ENCODE results near the gene HMBS.

Gene HMBS

DNA sequence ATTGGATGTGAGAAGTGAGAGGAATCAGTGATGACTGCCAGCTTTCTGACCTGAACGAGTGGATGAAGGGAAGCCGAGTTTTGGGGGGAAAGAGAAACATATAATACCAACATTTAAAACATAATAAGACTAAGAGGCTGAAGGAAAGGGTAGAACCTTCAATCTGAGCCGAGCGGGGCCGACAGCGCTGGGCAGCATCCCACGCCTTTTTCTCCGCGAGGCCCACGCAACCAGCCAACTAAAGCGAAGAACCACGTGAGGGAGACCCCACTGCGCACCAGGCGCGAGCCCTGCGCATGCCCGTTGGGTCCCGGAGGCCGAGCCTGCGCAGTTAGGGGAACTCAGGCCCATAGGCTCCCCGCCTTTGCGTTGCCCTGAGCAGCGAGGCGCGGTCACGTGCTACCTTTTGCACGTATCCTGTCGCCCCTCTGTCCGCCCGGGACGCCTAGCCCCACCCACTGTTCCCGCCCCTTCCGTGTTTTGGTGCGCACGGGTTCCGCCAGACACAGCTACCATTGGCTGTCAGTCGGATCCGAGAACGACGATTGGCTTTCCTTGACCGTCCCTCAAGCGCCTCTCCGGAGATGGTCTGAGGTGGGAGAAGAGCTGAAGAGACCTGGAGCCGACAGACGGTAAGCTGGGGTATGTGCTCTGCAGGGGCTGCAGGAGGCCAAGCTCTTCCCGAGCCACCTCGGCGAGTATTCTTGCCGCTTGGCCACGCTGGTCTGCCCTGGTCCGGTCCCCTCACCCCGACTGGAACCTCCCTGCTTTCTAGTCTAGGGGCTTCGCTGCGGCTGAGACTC is 36.5 kb downstream of the HMBS start, which contains the start of gene HINFP:
Gene HINFP (plus strand): TSS at position 573 of the 803 bp plus-strand sequence. CDS start 5,365 bp downstream, outside the sequence.
- H3K27ac ChIP-seq (ENCODE audit: low read length) = peak within 1 kb of the TSS; percentile 54; the same call in 1 of the 2 replicates
- H3K9me2 ChIP-seq (replicated peaks; ENCODE audit: insufficient read depth, low read length) = no peaks in the 10 kb centered on the region
- no peak for TF ChIP-seq EZH2 (optimal IDR thresholded peaks at IDR 0.05; ENCODE audit: low read depth, low read length)
- TF ChIP-seq, protein P1, sequence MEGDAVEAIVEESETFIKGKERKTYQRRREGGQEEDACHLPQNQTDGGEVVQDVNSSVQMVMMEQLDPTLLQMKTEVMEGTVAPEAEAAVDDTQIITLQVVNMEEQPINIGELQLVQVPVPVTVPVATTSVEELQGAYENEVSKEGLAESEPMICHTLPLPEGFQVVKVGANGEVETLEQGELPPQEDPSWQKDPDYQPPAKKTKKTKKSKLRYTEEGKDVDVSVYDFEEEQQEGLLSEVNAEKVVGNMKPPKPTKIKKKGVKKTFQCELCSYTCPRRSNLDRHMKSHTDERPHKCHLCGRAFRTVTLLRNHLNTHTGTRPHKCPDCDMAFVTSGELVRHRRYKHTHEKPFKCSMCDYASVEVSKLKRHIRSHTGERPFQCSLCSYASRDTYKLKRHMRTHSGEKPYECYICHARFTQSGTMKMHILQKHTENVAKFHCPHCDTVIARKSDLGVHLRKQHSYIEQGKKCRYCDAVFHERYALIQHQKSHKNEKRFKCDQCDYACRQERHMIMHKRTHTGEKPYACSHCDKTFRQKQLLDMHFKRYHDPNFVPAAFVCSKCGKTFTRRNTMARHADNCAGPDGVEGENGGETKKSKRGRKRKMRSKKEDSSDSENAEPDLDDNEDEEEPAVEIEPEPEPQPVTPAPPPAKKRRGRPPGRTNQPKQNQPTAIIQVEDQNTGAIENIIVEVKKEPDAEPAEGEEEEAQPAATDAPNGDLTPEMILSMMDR (IDR thresholded peaks at IDR 0.05; ENCODE audit: low read length) = no peak
- H3K27me3 ChIP-seq (replicated peaks; ENCODE audit: insufficient read depth, low read length) = no peaks in the 10 kb centered on the region
- H3F3A ChIP-seq (ENCODE audit: insufficient read depth, low read length) = peaks cover 16% of the 10 kb centered on the region
- peak within 1 kb of the TSS; percentile 93 for H3K4me3 ChIP-seq (ENCODE audit: low read length)
- H2AFZ ChIP-seq (ENCODE audit: low read length) = peak within 1 kb of the TSS; percentile 82
- peaks cover 37% of the 10 kb centered on the region for H3K79me2 ChIP-seq (ENCODE audit: low read length)
- H3K4me2 ChIP-seq (ENCODE audit: low read depth, low read length) = peak within 1 kb of the TSS; percentile 96
- H4K20me1 ChIP-seq (ENCODE audit: insufficient read depth, low read length) = no peaks in the 10 kb centered on the region
- peak; percentile 99 for DNase-seq
- H3K4me1 ChIP-seq (ENCODE audit: low read length) = peaks cover 11% of the 10 kb centered on the region; the same call in 1 of the 2 replicates
- peak within 1 kb of the TSS; percentile 72 for H3K9ac ChIP-seq (ENCODE audit: low read length)
- H3K9me3 ChIP-seq (replicated peaks; ENCODE audit: insufficient read depth, low read length) = no peaks in the 10 kb centered on the region
- H3K36me3 ChIP-seq (replicated peaks; ENCODE audit: insufficient read depth, low read length) = peaks cover 5% of the 10 kb centered on the region; the same call in 1 of the 2 replicates

DNA sequence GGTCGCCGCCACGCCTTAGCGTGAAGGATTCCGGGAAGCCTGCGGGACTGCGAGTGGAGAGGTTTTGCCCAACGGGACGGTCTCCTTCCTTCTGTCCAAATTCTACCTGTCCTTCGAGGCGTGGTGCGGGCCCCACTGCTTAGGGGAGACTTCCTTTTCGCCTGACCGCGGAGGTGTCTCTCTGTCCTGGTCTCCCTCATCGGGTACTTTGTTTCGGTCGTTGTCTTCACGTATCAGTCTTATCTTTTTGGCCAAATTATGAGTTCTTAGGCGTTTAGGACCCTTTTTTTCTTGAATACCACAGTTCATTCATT is 37.1 kb downstream of the HMBS start:
- Histone ChIP-seq H3K9me3 (replicated peaks; ENCODE audit: insufficient read depth, low read length) (no peaks in the 10 kb centered on the region), H4K20me1 (ENCODE audit: insufficient read depth, low read length) (no peaks in the 10 kb centered on the region), H3K79me2 (ENCODE audit: low read length) (peaks cover 37% of the 10 kb centered on the region), H3K27ac (ENCODE audit: low read length) (peak overlapping the region; percentile 54; the same call in 1 of the 2 replicates), H3K36me3 (replicated peaks; ENCODE audit: insufficient read depth, low read length) (peaks cover 5% of the 10 kb centered on the region; the same call in 1 of the 2 replicates), H3F3A (ENCODE audit: insufficient read depth, low read length) (peaks cover 16% of the 10 kb centered on the region), H3K27me3 (replicated peaks; ENCODE audit: insufficient read depth, low read length) (no peaks in the 10 kb centered on the region), H3K4me2 (ENCODE audit: low read depth, low read length) (peak overlapping the region; percentile 92), H3K4me3 (ENCODE audit: low read length) (peak overlapping the region; percentile 93), H2AFZ (ENCODE audit: low read length) (peak overlapping the region; percentile 75), H3K4me1 (ENCODE audit: low read length) (peaks cover 11% of the 10 kb centered on the region; the same call in 1 of the 2 replicates), H3K9me2 (replicated peaks; ENCODE audit: insufficient read depth, low read length) (no peaks in the 10 kb centered on the region), H3K9ac (ENCODE audit: low read length) (peak overlapping the region; percentile 72)
- no peak for DNase-seq
- TF ChIP-seq EZH2 (optimal IDR thresholded peaks at IDR 0.05; ENCODE audit: low read depth, low read length) (no peak), EZH2phosphoT487 (IDR thresholded peaks at IDR 0.05; ENCODE audit: low read length) (no peak)
- TF ChIP-seq, protein P1 (IDR thresholded peaks at IDR 0.05; ENCODE audit: low read length) = no peak

DNA sequence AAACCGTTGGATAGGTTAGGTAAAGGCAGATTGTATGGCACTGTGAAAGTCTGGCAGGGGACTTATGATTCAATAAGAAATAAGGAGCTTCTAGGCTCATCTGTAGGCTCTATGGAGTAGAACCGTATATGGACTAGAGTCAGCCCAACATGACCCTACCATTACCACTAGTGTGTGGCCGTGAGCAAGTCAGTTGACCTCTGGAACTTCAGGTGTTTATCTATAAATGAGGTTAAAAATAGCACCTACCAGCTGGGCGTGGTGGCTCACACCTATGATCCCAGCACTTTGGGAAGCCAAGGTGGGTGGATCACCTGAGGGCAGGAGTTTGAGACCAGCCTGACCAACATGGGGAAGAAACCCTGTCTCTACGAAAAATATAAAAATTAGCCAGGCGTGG is 41.1 kb downstream of the HMBS start:
- H2AFZ ChIP-seq (ENCODE audit: low read length) = no peak overlapping the region
- no peaks in the 10 kb centered on the region for H3K27me3 ChIP-seq (replicated peaks; ENCODE audit: insufficient read depth, low read length)
- no peak for DNase-seq
- no peak overlapping the region for H3K27ac ChIP-seq (ENCODE audit: low read length)
- peaks cover 4% of the 10 kb centered on the region for H3F3A ChIP-seq (ENCODE audit: insufficient read depth, low read length)
- H3K36me3 ChIP-seq (replicated peaks; ENCODE audit: insufficient read depth, low read length) = peaks cover 5% of the 10 kb centered on the region; the same call in 1 of the 2 replicates
- H3K4me2 ChIP-seq (ENCODE audit: low read depth, low read length) = no peak overlapping the region
- TF ChIP-seq EZH2phosphoT487 (IDR thresholded peaks at IDR 0.05; ENCODE audit: low read length) (no peak), EZH2 (optimal IDR thresholded peaks at IDR 0.05; ENCODE audit: low read depth, low read length) (no peak)
- TF ChIP-seq, protein P1 (IDR thresholded peaks at IDR 0.05; ENCODE audit: low read length) = no peak
- H3K4me1 ChIP-seq (ENCODE audit: low read length) = 0 out of 2 replicates have a peak, but pooled peaks cover 4% of the 10 kb centered on the region
- H3K4me3 ChIP-seq (ENCODE audit: low read length) = no peak overlapping the region
- H3K9me2 ChIP-seq (replicated peaks; ENCODE audit: insufficient read depth, low read length) = no peaks in the 10 kb centered on the region
- H3K9me3 ChIP-seq (replicated peaks; ENCODE audit: insufficient read depth, low read length) = no peaks in the 10 kb centered on the region
- peaks cover 37% of the 10 kb centered on the region for H3K79me2 ChIP-seq (ENCODE audit: low read length)
- no peaks in the 10 kb centered on the region for H4K20me1 ChIP-seq (ENCODE audit: insufficient read depth, low read length)
- no peak overlapping the region for H3K9ac ChIP-seq (ENCODE audit: low read length)

Data from MM.1S (cell line).